Endothelial cell of umbilical vein (primary cell): ENCODE results near the gene ITPR1. TPM values are rescaled to one million over a fixed set of nuclear protein-coding genes. Genes with fewer than 3 reads are reported as not detected.
A peak's percentile ranks its signal among the peaks of the same experiment; 100 is the strongest.

Experiments used
- BruUV-seq: library from RNA; stranded (reverse); fragments of 400-500 nt; replicated peaks from 2 replicates; lab custom pipeline; 2021; lab: Mats Ljungman, UMichigan
- CTCF ChIA-PET: fragments of 300-600, 350-600 bp; sonication (Branson Sonifier 250); formaldehyde crosslinking; loops from one replicate; lab custom pipeline; 2021; ENCODE audit warnings: antibody characterized with exemption, inconsistent platforms; lab: Charles Lee
- POLR2A ChIA-PET: fragments of 300-600, 350-600 bp; sonication (Branson Sonifier 250); formaldehyde crosslinking; loops from one replicate; lab custom pipeline; 2021; ENCODE audit warnings: antibody characterized with exemption, inconsistent platforms; lab: Charles Lee
- DNase-seq: peaks from one replicate; pipeline ENCODE4 v3.0.0-alpha.2; 2011; ENCODE audit warnings: low read depth, low spot score
- FAIRE-seq: peaks from 2 replicates; lab custom pipeline; 2011; peaks lifted over from hg19 to GRCh38; lab: Jason Lieb, UNC
- H2AFZ ChIP-seq: 2 replicates; pipeline ENCODE4 v1.6.0; 2012; ENCODE audit warnings: low read depth, low read length, control low read depth, inconsistent platforms
- H3K27ac ChIP-seq: 2 replicates; pipeline ENCODE4 v1.5.1; 2011; ENCODE audit warnings: low read depth, mild to moderate bottlenecking, control low read depth, low read length, moderate library complexity; ENCODE audit not compliant: insufficient read depth
- H3K27me3 ChIP-seq, 2 experiments: 2 replicates each; pipeline versions ENCODE4 v1.6.0 to v1.6.1; 2011; ENCODE audit warnings: low read length in 2 of 2, mixed read lengths in 1 of 2; ENCODE audit not compliant: control insufficient read depth in 2 of 2, insufficient read depth in 2 of 2
- H3K36me3 ChIP-seq, 2 experiments: 2 replicates in 1 of 2; 3 replicates in 1 of 2; pipeline ENCODE4 v1.5.1; 2011; ENCODE audit warnings: low read length in 2 of 2, mild to moderate bottlenecking in 1 of 2, moderate library complexity in 1 of 2; ENCODE audit not compliant: control insufficient read depth in 2 of 2, insufficient read depth in 2 of 2; ENCODE audit errors: extremely low read depth in 1 of 2
- H3K4me1 ChIP-seq: 3 replicates; pipeline ENCODE4 v1.5.1; 2011; ENCODE audit warnings: mild to moderate bottlenecking, low read length; ENCODE audit not compliant: control insufficient read depth, insufficient read depth; ENCODE audit errors: extremely low read depth
- H3K4me2 ChIP-seq: 2 replicates; pipeline ENCODE4 v1.6.1; 2011; ENCODE audit warnings: low read length, control low read depth, mixed read lengths; ENCODE audit not compliant: insufficient read depth
- H3K4me3 ChIP-seq, 3 experiments: fragments of 200-600 bp in 1 of 3; sonication (generic), shearing (Covaris generic) in 1 of 3; replicated peaks in 1 of 3; 2 replicates each; pipeline ENCODE4 v1.5.1; 2011 to 2016; ENCODE audit warnings: control low read depth in 3 of 3, low read length in 3 of 3, mild to moderate bottlenecking in 2 of 3, inconsistent platforms in 1 of 3, low read depth in 1 of 3, moderate library complexity in 1 of 3; ENCODE audit not compliant: insufficient read depth in 1 of 3
- H3K79me2 ChIP-seq: 2 replicates; pipeline ENCODE4 v1.6.0; 2012; ENCODE audit warnings: low read length, inconsistent platforms; ENCODE audit not compliant: control insufficient read depth, insufficient read depth
- H3K9ac ChIP-seq: replicated peaks from 2 replicates; pipeline ENCODE3; 2011; ENCODE audit warnings: low read length, control low read depth; ENCODE audit not compliant: insufficient read depth; ENCODE audit errors: extremely low read depth
- H3K9me1 ChIP-seq: replicated peaks from 3 replicates; pipeline ENCODE4 v1.6.0; 2011; ENCODE audit warnings: mild to moderate bottlenecking, low read length; ENCODE audit not compliant: control insufficient read depth, insufficient read depth; ENCODE audit errors: extremely low read depth
- H3K9me3 ChIP-seq: replicated peaks from 2 replicates; pipeline ENCODE4 v1.5.1; 2012; ENCODE audit warnings: low read length, inconsistent platforms; ENCODE audit not compliant: control insufficient read depth, insufficient read depth
- H4K20me1 ChIP-seq: replicated peaks from 2 replicates; pipeline ENCODE3; 2011; ENCODE audit warnings: mild to moderate bottlenecking, low read length; ENCODE audit not compliant: control insufficient read depth, insufficient read depth; ENCODE audit errors: extremely low read depth
- FOS ChIP-seq: IDR thresholded peaks from 2 replicates; pipeline ENCODE4 v1.6.1; 2011; ENCODE audit warnings: mild to moderate bottlenecking, low read length, moderate library complexity, borderline replicate concordance; ENCODE audit not compliant: insufficient read depth
- JUN ChIP-seq: IDR thresholded peaks from 2 replicates; pipeline ENCODE4 v1.6.1; 2011; ENCODE audit warnings: borderline replicate concordance, low read depth; ENCODE audit not compliant: insufficient read length, insufficient read depth
- MYC ChIP-seq: IDR thresholded peaks from one replicate; pipeline ENCODE4 v1.6.1; 2011; ENCODE audit warnings: mild to moderate bottlenecking, low read depth, low read length
- POLR2AphosphoS5 ChIP-seq: IDR thresholded peaks from 2 replicates; pipeline ENCODE4 v1.6.1; 2012; ENCODE audit warnings: low read depth, mild to moderate bottlenecking, control low read depth, low read length, moderate library complexity; ENCODE audit not compliant: insufficient read depth
- dilution Hi-C: fragments of 300-500 bp; cut with MboI; formaldehyde crosslinking; loops from one replicate; pipeline ENCODE4 v1.15.0; 2019; ENCODE audit warnings: low sequenced_read_pairs; ENCODE audit not compliant: extremely low pct_ligation_motif_present
- intact Hi-C: fragments of 100-400 bp; cut with micrococcal nuclease; formaldehyde crosslinking; loops from one replicate; pipeline ENCODE4 v1.10.0; 2022
- polyA plus RNA-seq, 4 experiments: library from polyadenylated mRNA; depleted of rRNA in 3 of 4; stranded (reverse) in 3 of 4; unstranded in 1 of 4; fragments of >200 nt; gene quantifications; 2 replicates each; pipeline versions ENCODE4 v1.2.1 to v1.2.3, GENCODE V29; 2011 to 2012; ENCODE audit warnings: missing spikeins in 1 of 4
- total RNA-seq: library from RNA; stranded (reverse); gene quantifications from 2 replicates; pipeline ENCODE4 v1.2.3, GENCODE V29; 2021
- TF ChIP-seq, protein P1 (sequence below), 2 donors: IDR thresholded peaks; 1 replicate in 1 of 2; 2 replicates in 1 of 2; pipeline ENCODE4 v1.5.1; 2011; ENCODE audit warnings: low read length in 2 of 2, mild to moderate bottlenecking in 2 of 2, moderate library complexity in 2 of 2, control low read depth in 1 of 2, inconsistent platforms in 1 of 2, low read depth in 1 of 2; ENCODE audit not compliant: insufficient read depth in 1 of 2; ENCODE audit errors: extremely low read depth in 1 of 2
- TF ChIP-seq, protein P2 (sequence below): IDR thresholded peaks from 2 replicates; pipeline ENCODE4 v1.6.1; 2011; ENCODE audit not compliant: insufficient read depth, insufficient read length

ITPR1 gene
- total and polyA plus RNA-seq, 2 donors (not counting 3 experiments of a cell fraction or from before 2014, with no cell fraction given) = 5.1 to 16.1 TPM

DNA sequence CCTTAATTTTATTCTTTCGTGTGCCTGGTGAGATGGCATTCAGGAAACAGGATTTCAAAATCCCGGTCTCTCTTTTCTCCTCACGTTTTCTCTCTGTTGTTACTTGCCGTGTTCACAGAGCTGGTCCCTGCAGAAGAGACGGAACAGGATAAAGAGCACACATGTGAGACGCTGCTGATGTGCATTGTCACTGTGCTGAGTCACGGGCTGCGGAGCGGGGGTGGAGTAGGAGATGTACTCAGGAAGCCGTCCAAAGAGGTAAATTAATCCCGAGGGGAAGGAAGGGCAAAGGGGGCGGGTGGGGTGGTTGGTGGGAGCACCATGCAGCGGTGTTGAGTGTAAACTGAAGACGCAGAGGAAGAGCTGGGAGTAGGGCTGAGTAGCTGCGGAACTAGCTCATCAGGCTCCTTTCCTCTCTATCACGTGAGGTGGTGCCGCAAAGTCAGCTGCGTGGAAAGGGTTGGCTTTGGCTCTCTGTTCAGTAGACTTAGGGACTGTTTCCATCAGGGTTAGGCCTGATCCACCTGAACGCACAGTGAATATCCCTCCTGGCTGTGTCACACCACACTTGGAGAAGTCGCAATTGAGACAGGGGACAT is 321.3 kb downstream of the ITPR1 start:
- H3K9me3 ChIP-seq = no peaks in the 10 kb centered on the region
- ChIA-PET CTCF (interaction anchor here (0.7 to 2.2 kb wide), 13 partner anchors 11 to 212 kb away, joined by 3 to 13 read pairs (median 4); partner anchors contain the start of gene BHLHE40), POLR2A (interaction anchor here (0.6 to 1.0 kb wide), 3 partner anchors 13 to 165 kb away, joined by 3 to 8 read pairs (median 5); partner anchors contain the start of gene BHLHE40)
- H3K27me3 ChIP-seq = no peaks in the 10 kb centered on the region
- dilution Hi-C loops = no loop called here
- intact Hi-C loops = loop anchor here (1.0 kb wide), 6 partner anchors 13 to 212 kb away; no protein-coding TSS in a partner anchor
- TF ChIP-seq FOS = peak; percentile 79
- TF ChIP-seq, protein P1, sequence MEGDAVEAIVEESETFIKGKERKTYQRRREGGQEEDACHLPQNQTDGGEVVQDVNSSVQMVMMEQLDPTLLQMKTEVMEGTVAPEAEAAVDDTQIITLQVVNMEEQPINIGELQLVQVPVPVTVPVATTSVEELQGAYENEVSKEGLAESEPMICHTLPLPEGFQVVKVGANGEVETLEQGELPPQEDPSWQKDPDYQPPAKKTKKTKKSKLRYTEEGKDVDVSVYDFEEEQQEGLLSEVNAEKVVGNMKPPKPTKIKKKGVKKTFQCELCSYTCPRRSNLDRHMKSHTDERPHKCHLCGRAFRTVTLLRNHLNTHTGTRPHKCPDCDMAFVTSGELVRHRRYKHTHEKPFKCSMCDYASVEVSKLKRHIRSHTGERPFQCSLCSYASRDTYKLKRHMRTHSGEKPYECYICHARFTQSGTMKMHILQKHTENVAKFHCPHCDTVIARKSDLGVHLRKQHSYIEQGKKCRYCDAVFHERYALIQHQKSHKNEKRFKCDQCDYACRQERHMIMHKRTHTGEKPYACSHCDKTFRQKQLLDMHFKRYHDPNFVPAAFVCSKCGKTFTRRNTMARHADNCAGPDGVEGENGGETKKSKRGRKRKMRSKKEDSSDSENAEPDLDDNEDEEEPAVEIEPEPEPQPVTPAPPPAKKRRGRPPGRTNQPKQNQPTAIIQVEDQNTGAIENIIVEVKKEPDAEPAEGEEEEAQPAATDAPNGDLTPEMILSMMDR (IDR thresholded peaks at IDR 0.05; ENCODE audit: extremely low read depth in 1 of 2, insufficient read depth in 1 of 2, low read depth in 1 of 2, low read length in 2 of 2) = no peak
- TF ChIP-seq, protein P2, sequence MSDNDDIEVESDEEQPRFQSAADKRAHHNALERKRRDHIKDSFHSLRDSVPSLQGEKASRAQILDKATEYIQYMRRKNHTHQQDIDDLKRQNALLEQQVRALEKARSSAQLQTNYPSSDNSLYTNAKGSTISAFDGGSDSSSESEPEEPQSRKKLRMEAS = peak; percentile 60
- no peak for TF ChIP-seq MYC
- TF ChIP-seq JUN = peak; percentile 51
- peak; percentile 69 for TF ChIP-seq POLR2AphosphoS5
- H3K9ac ChIP-seq = peak overlapping the region; percentile 25
- H3K9me1 ChIP-seq = no peaks in the 10 kb centered on the region
- BruUV-seq = no TSS peak
- no peaks in the 10 kb centered on the region for H4K20me1 ChIP-seq
- peaks cover 18% of the 10 kb centered on the region for H3K4me1 ChIP-seq
- FAIRE-seq = peak; percentile 90
- H3K79me2 ChIP-seq = no peaks in the 10 kb centered on the region
- no peaks in the 10 kb centered on the region for H3K36me3 ChIP-seq
- no peak overlapping the region for H3K4me3 ChIP-seq
- peak overlapping the region; percentile 28 for H2AFZ ChIP-seq
- peak overlapping the region; percentile 13 for H3K4me2 ChIP-seq
- H3K27ac ChIP-seq = peak overlapping the region; percentile 74
- DNase-seq = peak; percentile 85
